Metanephros (tissue), 1 donor: ENCODE results near the gene SPATA7. TPM values are rescaled to one million over a fixed set of nuclear protein-coding genes. Genes with fewer than 3 reads are reported as not detected.

Source experiments
- total RNA-seq: library from RNA; depleted of rRNA; stranded (reverse); fragments of >200 nt; gene quantifications from one replicate; pipeline ENCODE4 v1.2.3, GENCODE V29; 2014

The SPATA7 gene, protein sequence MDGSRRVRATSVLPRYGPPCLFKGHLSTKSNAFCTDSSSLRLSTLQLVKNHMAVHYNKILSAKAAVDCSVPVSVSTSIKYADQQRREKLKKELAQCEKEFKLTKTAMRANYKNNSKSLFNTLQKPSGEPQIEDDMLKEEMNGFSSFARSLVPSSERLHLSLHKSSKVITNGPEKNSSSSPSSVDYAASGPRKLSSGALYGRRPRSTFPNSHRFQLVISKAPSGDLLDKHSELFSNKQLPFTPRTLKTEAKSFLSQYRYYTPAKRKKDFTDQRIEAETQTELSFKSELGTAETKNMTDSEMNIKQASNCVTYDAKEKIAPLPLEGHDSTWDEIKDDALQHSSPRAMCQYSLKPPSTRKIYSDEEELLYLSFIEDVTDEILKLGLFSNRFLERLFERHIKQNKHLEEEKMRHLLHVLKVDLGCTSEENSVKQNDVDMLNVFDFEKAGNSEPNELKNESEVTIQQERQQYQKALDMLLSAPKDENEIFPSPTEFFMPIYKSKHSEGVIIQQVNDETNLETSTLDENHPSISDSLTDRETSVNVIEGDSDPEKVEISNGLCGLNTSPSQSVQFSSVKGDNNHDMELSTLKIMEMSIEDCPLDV
- total RNA-seq: 25.7 TPM

DNA sequence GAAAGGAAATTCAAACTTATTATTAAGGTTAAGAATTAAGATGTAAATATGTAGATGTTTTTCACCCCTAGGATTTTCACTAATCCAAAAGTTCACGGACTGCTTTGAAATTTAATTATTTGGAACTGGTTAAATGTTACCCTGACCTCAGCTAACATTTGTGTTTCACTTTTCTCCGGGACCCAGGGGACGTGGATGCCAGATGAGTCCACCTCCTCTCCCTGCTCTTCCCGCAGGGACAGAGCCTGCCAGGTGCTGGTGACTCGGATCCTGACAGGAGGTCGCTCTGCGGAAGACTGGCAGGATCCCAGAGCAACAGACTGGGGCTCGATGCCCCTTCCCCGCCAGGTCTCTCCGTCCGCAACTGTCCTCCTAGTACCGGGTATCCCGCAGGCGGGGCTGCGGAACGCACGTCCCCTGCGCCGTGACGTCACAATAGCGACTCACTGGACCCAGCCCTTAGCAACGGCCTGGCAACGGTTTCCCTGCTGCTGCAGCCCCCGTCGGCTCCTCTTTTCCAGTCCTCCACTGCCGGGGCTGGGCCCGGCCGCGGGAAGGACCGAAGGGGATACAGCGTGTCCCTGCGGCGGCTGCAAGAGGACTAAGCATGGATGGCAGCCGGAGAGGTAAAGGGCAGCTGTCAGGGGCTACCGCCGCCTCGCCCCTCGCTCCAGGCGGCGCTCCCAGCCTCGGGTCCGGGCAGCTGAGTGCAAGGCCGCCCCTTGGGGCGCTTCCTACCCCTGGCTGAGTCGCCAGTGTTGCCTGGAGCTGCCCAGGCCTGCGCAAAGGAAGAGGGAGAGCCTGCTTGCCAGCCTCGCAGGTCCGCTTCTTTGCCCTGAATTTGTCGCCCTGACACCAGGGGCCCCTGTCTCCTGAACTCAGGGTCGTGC lies at the start of gene SPATA7:
TSS of gene SPATA7 (plus strand) at position 446 of the 890 bp plus-strand sequence. CDS start at position 608, 162 bp downstream.

Other genes with a start within 250 kb of the SPATA7 start
- 0.12 TPM for gene KCNK10, start 62.4 kb upstream of the SPATA7 start, total RNA-seq
- 42.0 TPM for gene PTPN21, start 169.3 kb downstream of the SPATA7 start, total RNA-seq
- gene ZC3H14, start 177.4 kb downstream of the SPATA7 start, total RNA-seq: 66.9 TPM